NCI-H2227 treated with DMSO at 0.1 percent for 48 hours (cell line): ENCODE measurements around the gene ACTR3C.
"Not testable (repeated sequence)": the region's sequence is repeated elsewhere in the genome, so short reads cannot be mapped to it uniquely, and the experiment has no call there.

Source experiments
- DNase-seq: peaks from one replicate; lab custom pipeline; 2025; lab: John Stamatoyannopoulos, UW

Gene ACTR3C

GRCh38 chr7:150335108-150335773, 11.9 kb upstream of the ACTR3C start:
- no peak for DNase-seq

GRCh38 chr7:150334108-150334507, 10.8 kb upstream of the ACTR3C start:
- no peak for DNase-seq

- no peak for DNase-seq
Measured at GRCh38 chr7:150333659-150334058, 10.3 kb upstream of the ACTR3C start.

- no peak for DNase-seq
Measured at GRCh38 chr7:150332852-150333635, 9.7 kb upstream of the ACTR3C start.

GRCh38 chr7:150330211-150330885, 7.0 kb upstream of the ACTR3C start:
- no peak for DNase-seq

- DNase-seq = no peak
Measured at GRCh38 chr7:150329331-150330120, 6.2 kb upstream of the ACTR3C start.

- DNase-seq = no peak
Measured at GRCh38 chr7:150327308-150327707, 4.0 kb upstream of the ACTR3C start.

- no peak for DNase-seq
Measured at GRCh38 chr7:150326657-150327268, 3.4 kb upstream of the ACTR3C start.

- DNase-seq = no peak
Measured at GRCh38 chr7:150325901-150326300, 2.6 kb upstream of the ACTR3C start.

GRCh38 chr7:150325110-150325611, 1.8 kb upstream of the ACTR3C start:
- no peak for DNase-seq

- peak; percentile 39 for DNase-seq
Measured at GRCh38 chr7:150324373-150324961, 1.1 kb upstream of the ACTR3C start.

- peak; percentile 39 for DNase-seq
Measured at GRCh38 chr7:150323682-150324372, 482 bp upstream of the ACTR3C start.

GRCh38 chr7:150322114-150322832, 1.1 kb downstream of the ACTR3C start:
- no peak for DNase-seq

GRCh38 chr7:150321788-150322113, 1.6 kb downstream of the ACTR3C start:
- DNase-seq = no peak

- DNase-seq = peak; percentile 55
Measured at GRCh38 chr7:150317748-150318444, 5.4 kb downstream of the ACTR3C start.

GRCh38 chr7:150316987-150317386, 6.4 kb downstream of the ACTR3C start:
- not testable (repeated sequence) for DNase-seq

GRCh38 chr7:150314639-150315239, 8.6 kb downstream of the ACTR3C start:
- no peak for DNase-seq

- no peak for DNase-seq
Measured at GRCh38 chr7:150313870-150314269, 9.5 kb downstream of the ACTR3C start.

GRCh38 chr7:150313367-150313809, 10.0 kb downstream of the ACTR3C start:
- DNase-seq = no peak
